GM15510 (cell line): ENCODE results near the gene TP53RK.

Source experiments
- POLR2A ChIP-seq: IDR thresholded peaks from 3 replicates; pipeline ENCODE4 v1.6.1; 2011; ENCODE audit warnings: borderline replicate concordance; ENCODE audit not compliant: insufficient read length; ENCODE audit errors: extremely low read depth

TP53RK gene

GRCh38 chr20:46642265-46642968 is 46.8 kb downstream of the TP53RK start:
- TF ChIP-seq POLR2A: no peak

DNA sequence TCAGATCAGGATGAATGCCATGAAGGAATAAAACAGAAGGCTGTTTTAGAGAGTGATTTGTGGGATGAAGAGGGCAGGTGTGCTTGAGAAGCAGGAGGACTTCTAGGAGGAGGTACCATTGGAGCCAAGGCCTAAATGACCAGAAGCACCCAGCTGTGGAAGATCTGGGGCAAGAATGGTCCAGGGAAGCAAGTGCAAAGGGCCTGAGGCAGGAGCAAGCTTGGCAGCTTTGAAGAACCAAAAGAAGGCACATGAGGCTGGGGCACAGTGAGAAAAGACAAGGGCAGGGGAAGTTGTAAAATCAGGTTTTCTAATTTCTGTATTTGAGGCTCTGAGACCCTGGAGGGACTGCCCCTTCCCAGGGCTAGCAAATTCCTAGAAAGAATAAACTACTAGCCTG is 47.8 kb downstream of the TP53RK start:
- TF ChIP-seq POLR2A: no peak

DNA sequence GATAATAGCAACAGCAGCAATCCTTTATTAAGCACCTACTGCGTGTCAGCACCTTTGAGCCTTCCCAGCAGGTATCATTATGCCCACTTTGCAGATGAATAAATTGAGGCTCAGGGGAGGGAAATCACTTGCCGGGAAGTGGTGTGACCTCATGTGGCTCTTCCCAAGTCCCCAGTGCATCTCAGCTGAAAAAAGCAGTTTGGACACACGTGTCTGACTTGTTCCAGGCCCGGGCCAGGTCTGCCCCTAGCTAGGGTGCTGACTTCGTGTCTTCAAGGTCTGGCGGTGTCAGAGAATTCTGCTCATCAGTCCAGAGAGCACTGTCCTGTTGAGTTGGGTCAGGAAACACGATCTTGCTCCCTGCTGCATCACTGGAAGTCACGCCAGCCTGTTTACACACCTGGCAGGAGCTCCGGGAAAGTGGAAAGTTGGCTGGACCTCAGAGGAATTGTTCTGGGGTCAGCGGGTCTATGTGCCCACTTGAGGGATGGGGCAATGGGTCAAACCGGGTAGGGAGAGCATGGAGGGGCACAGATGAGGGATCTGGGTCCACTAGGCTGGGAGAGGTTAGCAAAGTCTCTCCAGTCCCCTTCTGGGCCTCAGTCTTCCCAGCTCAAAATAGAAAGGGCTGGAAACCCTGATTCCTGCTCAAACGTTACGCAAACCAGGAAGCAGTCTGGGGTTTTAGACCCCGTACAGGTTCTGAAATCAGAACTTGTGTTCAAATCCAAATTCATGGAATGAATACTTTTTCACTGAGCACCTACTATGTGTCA is 48.5 kb downstream of the TP53RK start:
- TF ChIP-seq POLR2A: no peak

GRCh38 chr20:46640044-46640443 is 49.2 kb downstream of the TP53RK start:
- TF ChIP-seq POLR2A: no peak

- TF ChIP-seq POLR2A: no peak
Measured at GRCh38 chr20:46639587-46639986, 49.7 kb downstream of the TP53RK start.

DNA sequence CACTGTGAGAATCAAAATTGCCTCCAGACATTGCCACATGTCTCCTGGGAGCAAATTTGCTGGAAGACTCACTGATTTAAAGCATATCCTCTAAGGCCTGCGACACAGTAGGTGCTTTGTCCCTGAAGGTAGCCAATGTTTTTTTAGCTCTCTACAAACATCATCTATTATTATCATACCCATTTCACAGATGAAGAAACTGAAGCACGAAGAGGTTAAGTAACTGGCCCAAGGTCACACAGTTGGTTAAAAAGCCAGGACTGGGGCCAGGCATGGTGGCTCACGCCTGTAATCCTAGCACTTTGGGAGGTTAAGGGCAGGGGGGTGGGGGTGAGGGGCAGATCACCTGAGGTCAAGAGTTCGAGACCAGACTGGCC is 50.4 kb downstream of the TP53RK start:
- no peak for TF ChIP-seq POLR2A

DNA sequence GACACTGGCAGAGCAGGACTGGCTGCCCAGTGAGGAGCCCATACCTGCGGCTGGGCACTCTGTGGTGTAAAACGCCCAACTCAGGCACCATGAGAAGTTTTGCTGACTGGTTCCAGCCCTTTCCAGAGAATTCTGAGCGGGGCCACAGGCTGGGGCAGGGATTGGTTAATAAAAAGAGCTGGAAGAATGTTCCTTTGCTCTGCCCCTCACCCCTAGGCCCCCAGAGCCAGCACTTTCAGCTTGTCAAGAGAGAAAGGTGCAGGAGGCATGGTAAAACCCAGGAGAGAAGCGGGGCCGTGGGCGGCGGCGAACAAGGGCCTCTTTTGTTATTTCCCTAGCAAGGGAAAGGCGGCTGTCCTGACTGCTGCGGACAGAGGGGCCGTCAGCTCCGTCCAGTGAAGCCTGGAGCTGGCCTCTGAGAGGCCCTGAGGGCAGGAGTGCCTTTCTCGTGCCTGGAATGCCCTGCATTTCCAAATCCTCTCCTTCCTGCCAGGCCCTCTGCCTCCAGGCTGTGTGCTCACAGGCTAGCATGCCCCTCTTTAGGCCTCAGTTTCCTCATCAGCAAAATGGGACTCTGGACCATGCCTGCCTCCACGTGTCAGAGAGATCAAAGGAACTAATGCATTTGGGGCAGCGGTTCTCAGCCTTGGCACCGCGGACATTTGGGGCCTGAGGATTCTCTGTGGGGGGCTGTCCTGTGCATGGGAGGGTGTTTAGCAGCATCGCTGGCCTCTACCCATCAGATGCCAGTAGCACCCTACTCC is 50.9 kb downstream of the TP53RK start:
- TF ChIP-seq POLR2A: no peak

DNA sequence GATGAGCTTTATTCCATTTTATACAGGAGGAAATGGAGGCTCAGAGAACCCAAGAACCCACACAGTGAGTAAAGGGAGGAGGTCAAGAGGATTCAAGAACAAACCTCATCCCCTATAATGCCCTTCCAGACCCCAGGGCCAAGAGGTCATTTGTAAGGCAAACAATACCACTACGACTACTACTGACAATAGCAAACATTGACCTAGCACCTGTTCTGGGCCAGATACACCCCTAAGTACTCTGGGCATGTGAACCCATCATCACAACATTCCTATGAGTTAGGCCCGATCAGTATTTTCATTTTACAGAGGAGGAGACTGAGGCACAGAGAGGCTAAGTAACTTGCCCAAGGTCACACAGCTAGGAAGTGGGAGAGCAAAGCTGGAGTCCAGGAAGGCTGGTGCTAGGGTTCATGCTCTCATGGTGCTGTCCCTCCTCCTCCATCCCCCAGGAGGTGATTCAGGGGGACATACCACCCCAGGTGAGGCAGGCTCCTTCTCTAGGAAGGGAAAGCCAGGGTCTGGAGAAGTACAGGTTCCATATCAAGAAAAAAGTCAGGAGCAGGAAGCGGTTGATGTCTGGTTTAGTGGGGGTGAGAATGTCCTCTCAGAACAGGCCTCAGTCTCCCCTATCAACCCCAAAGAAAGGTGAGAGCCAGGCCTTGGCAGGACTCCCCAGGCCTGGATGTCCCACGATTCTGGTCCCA is 51.7 kb downstream of the TP53RK start:
- no peak for TF ChIP-seq POLR2A

- no peak for TF ChIP-seq POLR2A
Measured at GRCh38 chr20:46637020-46637419, 52.2 kb downstream of the TP53RK start.

DNA sequence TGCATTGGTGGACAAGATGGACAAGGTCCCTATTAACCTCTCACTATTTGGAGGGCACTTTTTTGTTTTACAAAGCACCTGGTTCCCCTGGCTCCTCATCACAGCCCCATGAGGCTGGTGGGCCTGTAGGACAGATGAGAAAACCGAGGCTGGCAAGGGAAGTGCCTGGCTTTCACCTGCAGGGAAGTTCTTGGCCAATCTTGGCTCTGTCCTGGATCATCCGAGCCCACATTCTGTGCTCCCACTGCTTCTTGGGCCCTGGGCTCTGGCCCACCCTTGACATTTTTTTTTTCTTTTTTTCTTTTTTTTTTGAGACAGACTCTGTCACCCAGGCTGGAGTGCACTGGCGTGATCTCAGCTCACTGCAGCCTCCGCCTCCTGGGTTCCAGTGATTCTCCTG is 52.7 kb downstream of the TP53RK start:
- no peak for TF ChIP-seq POLR2A

DNA sequence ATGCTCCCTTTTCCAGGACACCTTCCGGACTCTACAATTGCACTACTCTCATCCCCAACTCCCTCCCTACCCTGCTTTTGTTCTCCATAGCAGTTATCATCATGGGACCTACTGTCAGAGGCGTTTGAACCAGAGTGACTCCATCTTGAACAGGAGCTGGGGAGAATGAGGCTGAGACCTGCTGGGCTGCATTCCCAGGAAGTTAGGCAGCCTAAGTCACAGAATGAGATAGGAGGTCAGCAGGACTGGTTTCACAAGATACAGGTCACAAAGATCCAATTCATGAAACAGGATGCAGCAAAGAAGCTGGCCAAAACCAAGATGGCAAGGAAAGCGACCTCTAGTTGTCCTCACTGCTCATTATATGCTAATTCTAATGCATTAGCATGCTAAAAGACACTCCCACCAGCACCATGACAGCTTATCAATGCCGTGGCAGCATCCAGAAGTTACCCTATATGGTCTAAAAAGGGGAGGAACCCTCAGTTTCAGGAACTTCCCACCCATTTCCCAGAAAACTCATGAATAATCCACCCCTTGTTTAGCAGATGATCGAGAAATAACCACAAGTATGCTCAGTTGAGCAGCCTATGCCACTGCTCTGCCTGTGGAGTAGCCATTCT is 53.6 kb downstream of the TP53RK start:
- TF ChIP-seq POLR2A: no peak

- TF ChIP-seq POLR2A: no peak
Measured at GRCh38 chr20:46634528-46634927, 54.7 kb downstream of the TP53RK start.
